HepG2 (cell line): ENCODE data around the gene CPLX3. TPM values are rescaled to one million over a fixed set of nuclear protein-coding genes. Genes with fewer than 3 reads are reported as not detected.

Experiments
- ATAC-seq: fragments of 200-7000 bp; cut with Tn5 transposase; 3 replicates; pipeline ENCODE4 v1.9.1; 2020; ENCODE audit warnings: mild to moderate bottlenecking, moderate library complexity
- BruUV-seq: library from RNA; stranded (reverse); fragments of 400-500 nt; replicated peaks from 2 replicates; lab custom pipeline; 2021; lab: Mats Ljungman, UMichigan
- CTCF ChIA-PET: fragments of 300-600 bp; formaldehyde crosslinking; extraction: SDS; loops from one replicate; lab custom pipeline; 2021; ENCODE audit warnings: low total read pairs, inconsistent platforms, low intra/inter-chr PET ratio; lab: Yijun Ruan, JAX
- POLR2A ChIA-PET: fragments of 350-600 bp; sonication (Branson Sonifier 250); formaldehyde crosslinking; loops from one replicate; lab custom pipeline; 2020; ENCODE audit warnings: antibody characterized with exemption, inconsistent platforms; lab: Yijun Ruan, JAX
- DNase-seq: peaks from one replicate; pipeline ENCODE4 v3.0.0-alpha.2; 2015; ENCODE audit warnings: low spot score
- FAIRE-seq: peaks from 3 replicates; lab custom pipeline; 2011; peaks lifted over from hg19 to GRCh38; lab: Jason Lieb, UNC
- H2AFZ ChIP-seq: one replicate; pipeline ENCODE4 v1.6.1; 2011; ENCODE audit warnings: low read length, inconsistent platforms
- H3K27ac ChIP-seq: fragments of 300-600 bp; 3 replicates; pipeline ENCODE4 v1.8.0; 2011; ENCODE audit warnings: mixed run types, mild to moderate bottlenecking, mixed read lengths, low read length, inconsistent platforms; ENCODE audit not compliant: insufficient read depth; ENCODE audit errors: extremely low read length
- H3K27me3 ChIP-seq, 2 experiments: fragments of 200-600 bp in 1 of 2; 2 replicates in 1 of 2; 3 replicates in 1 of 2; pipeline versions ENCODE4 v1.6.0 to v1.8.0; 2011; ENCODE audit warnings: low read length in 2 of 2, mild to moderate bottlenecking in 2 of 2, moderate library complexity in 2 of 2, inconsistent platforms in 1 of 2; ENCODE audit not compliant: insufficient read depth in 2 of 2, control insufficient read depth in 1 of 2
- H3K36me3 ChIP-seq, 2 experiments: fragments of 200-600 bp in 1 of 2; replicated peaks in 1 of 2; 2 replicates in 1 of 2; 3 replicates in 1 of 2; pipeline versions ENCODE4 v1.5.1 to v1.8.0; 2011; ENCODE audit warnings: low read length in 2 of 2, inconsistent platforms in 1 of 2; ENCODE audit not compliant: insufficient read depth in 2 of 2, control insufficient read depth in 1 of 2
- H3K4me1 ChIP-seq: 2 replicates; pipeline ENCODE4 v1.5.1; 2012; ENCODE audit warnings: low read length, inconsistent platforms; ENCODE audit not compliant: insufficient read depth
- H3K4me2 ChIP-seq: 2 replicates; pipeline ENCODE4 v1.6.0; 2011; ENCODE audit warnings: low read depth, low read length, inconsistent platforms
- H3K4me3 ChIP-seq, 3 experiments: fragments of 200-600 bp in 1 of 3; sonication (generic), shearing (Covaris generic) in 1 of 3; replicated peaks in 1 of 3; 2 replicates each; pipeline ENCODE4 v1.5.1; 2011 to 2016; ENCODE audit warnings: low read length in 3 of 3, inconsistent platforms in 2 of 3, low read depth in 2 of 3, mild to moderate bottlenecking in 2 of 3, control low read depth in 1 of 3, mixed read lengths in 1 of 3; ENCODE audit not compliant: insufficient read depth in 1 of 3
- H3K79me2 ChIP-seq: one replicate; pipeline ENCODE4 v1.6.1; 2011; ENCODE audit warnings: low read length, inconsistent platforms; ENCODE audit not compliant: insufficient read depth
- H3K9ac ChIP-seq: 2 replicates; pipeline ENCODE4 v1.6.0; 2011; ENCODE audit warnings: mild to moderate bottlenecking, low read depth, low read length, inconsistent platforms; ENCODE audit not compliant: insufficient read depth
- H3K9me3 ChIP-seq: 2 replicates; pipeline ENCODE4 v1.5.1; 2012; ENCODE audit warnings: mild to moderate bottlenecking, low read length
- H4K20me1 ChIP-seq: 2 replicates; pipeline ENCODE4 v1.6.0; 2011; ENCODE audit warnings: inconsistent platforms, mild to moderate bottlenecking, low read length, moderate library complexity; ENCODE audit not compliant: insufficient read depth
- CTCF ChIP-seq: sonication (generic); formaldehyde crosslinking; IDR thresholded peaks from 2 replicates; pipeline ENCODE4 v1.5.0; 2020; ENCODE audit warnings: mild to moderate bottlenecking, missing genetic modification reagents, moderate library complexity
- KLF11 ChIP-seq: IDR thresholded peaks from 2 replicates; pipeline ENCODE4 v1.6.1; 2016; ENCODE audit warnings: missing compliant biosample characterization
- MAFF ChIP-seq: IDR thresholded peaks from 2 replicates; pipeline ENCODE4 v1.6.1; 2011; ENCODE audit warnings: low read depth, low read length, improper control_type of control experiment
- MLXIP ChIP-seq: sonication (generic); formaldehyde crosslinking; IDR thresholded peaks from 2 replicates; pipeline ENCODE4 v1.9.0; 2021; ENCODE audit warnings: missing genetic modification reagents, borderline replicate concordance
- NFKB2 ChIP-seq: sonication (generic); formaldehyde crosslinking; IDR thresholded peaks from 2 replicates; pipeline ENCODE4 v1.4.0; 2020; ENCODE audit warnings: missing genetic modification reagents, borderline replicate concordance
- SRSF1 ChIP-seq: fragments of 200-400 bp; formaldehyde crosslinking; optimal IDR thresholded peaks from 2 replicates; pipeline ENCODE3; 2017; ENCODE audit warnings: mild to moderate bottlenecking, low read depth, low read length, moderate library complexity
- THRA ChIP-seq: sonication (generic); formaldehyde crosslinking; IDR thresholded peaks from 2 replicates; pipeline ENCODE4 v1.4.0; 2020; ENCODE audit warnings: missing genetic modification reagents, borderline replicate concordance
- XRCC5 ChIP-seq: fragments of 200-400 bp; formaldehyde crosslinking; optimal IDR thresholded peaks from 2 replicates; pipeline ENCODE3; 2017; ENCODE audit warnings: mild to moderate bottlenecking, low read length
- ZBTB33 ChIP-seq: sonication (generic); formaldehyde crosslinking; IDR thresholded peaks from 2 replicates; pipeline ENCODE4 v1.4.0; 2020; ENCODE audit warnings: missing genetic modification reagents
- ZNF451 ChIP-seq: sonication (generic); formaldehyde crosslinking; IDR thresholded peaks from 2 replicates; pipeline ENCODE4 v1.5.0; 2020; ENCODE audit warnings: mild to moderate bottlenecking, missing genetic modification reagents
- ZNF512 ChIP-seq: sonication (generic); formaldehyde crosslinking; IDR thresholded peaks from 2 replicates; pipeline ENCODE4 v1.4.0; 2020; ENCODE audit warnings: mild to moderate bottlenecking, missing genetic modification reagents
- ZNF558 ChIP-seq: sonication (generic); formaldehyde crosslinking; IDR thresholded peaks from 2 replicates; pipeline ENCODE4 v1.9.0; 2022; ENCODE audit warnings: mild to moderate bottlenecking, missing genetic modification reagents, borderline replicate concordance
- ZNF7 ChIP-seq: IDR thresholded peaks from 2 replicates; pipeline ENCODE4 v1.6.1; 2016; ENCODE audit warnings: missing biosample characterization, missing genetic modification reagents
- WGBS: methylation state at CpG from one replicate; pipeline ENCODE4 v1.1.6; 2017; ENCODE audit warnings: low lambda C conversion rate; 5-methylcytosine and 5-hydroxymethylcytosine counted together
- in situ Hi-C: cut with HindIII; loops from 2 replicates; pipeline ENCODE4 v1.10.0; 2017; ENCODE audit warnings: low pct_unique_long_range_greater_than_20kb; ENCODE audit not compliant: extremely low pct_ligation_motif_present
- intact Hi-C: fragments of 100-400 bp; cut with micrococcal nuclease; formaldehyde crosslinking; loops from one replicate; pipeline ENCODE4 v1.10.0; 2022; ENCODE audit not compliant: unreplicated experiment
- polyA plus RNA-seq, 8 experiments: library from polyadenylated mRNA; depleted of rRNA in 3 of 8; stranded (reverse) in 7 of 8; unstranded in 1 of 8; fragments of >200 nt; fragmentation: Illumina TruSeq in 4 of 8; extraction: Trizol in 4 of 8; gene quantifications; 2 replicates each; pipeline versions ENCODE4 v1.2.1 to v1.2.3, GENCODE V29; 2011 to 2016; ENCODE audit warnings: low read depth in 4 of 8, missing spikeins in 1 of 8, mixed read lengths in 1 of 8; ENCODE audit not compliant: insufficient read depth in 1 of 8
- total RNA-seq, 5 experiments: library from RNA; depleted of rRNA; stranded (reverse); fragments of >200 nt; fragmentation: Illumina TruSeq; extraction: Trizol; gene quantifications; 2 replicates each; pipeline ENCODE4 v1.2.3, GENCODE V29; 2016; ENCODE audit warnings: low read depth in 1 of 5

The CPLX3 gene
- total and polyA plus RNA-seq, 2 of the 13 experiments (the other 11 are each of a cell fraction or from before 2014, with no cell fraction given), result not detected

GRCh38 chr15:74787251-74788041 is 39.0 kb upstream of the CPLX3 start:
- in situ Hi-C loops (loop anchor here (10.0 kb wide), 1 partner anchor 243 kb away; the partner anchor contains the start of gene ARID3B), intact Hi-C loops (loop anchor here (1.0 kb wide), 1 partner anchor 16 kb away; no protein-coding TSS in a partner anchor)
- Histone ChIP-seq H3K4me2 (no peak overlapping the region), H2AFZ (no peak overlapping the region), H3K27ac (no peak overlapping the region), H3K36me3 (peaks cover 7 to 28% of the 10 kb centered on the region in 2 experiments; a peak in 4 of 5 replicates), H4K20me1 (peaks cover 30% of the 10 kb centered on the region), H3K4me3 (no peak overlapping the region), H3K79me2 (peaks cover 67% of the 10 kb centered on the region), H3K27me3 (no peaks in the 10 kb centered on the region), H3K9ac (no peak overlapping the region), H3K9me3 (no peaks in the 10 kb centered on the region), H3K4me1 (peaks cover 52% of the 10 kb centered on the region)
- ATAC-seq (peak; percentile 64), DNase-seq (no peak), FAIRE-seq (no peak)
- BruUV-seq, result no TSS peak
- ChIA-PET POLR2A (interaction anchor here (1.1 to 1.4 kb wide), 2 partner anchors 10 to 13 kb away, joined by 3 to 7 read pairs; no protein-coding TSS in a partner anchor), CTCF (interaction anchor here (1.3 to 1.6 kb wide), 2 partner anchors 14 to 16 kb away, joined by 3 to 5 read pairs; no protein-coding TSS in a partner anchor)
- 74% methylated on average over 11 of the region's 13 CpGs for WGBS
- TF ChIP-seq SRSF1 (peak; percentile 21), THRA (CRISPR knock-in tag) (no peak), CTCF (peak; percentile 41), ZNF512 (CRISPR knock-in tag) (no peak), XRCC5 (peak; percentile 71), KLF11 (CRISPR knock-in tag) (no peak), ZNF558 (no peak), MAFF (no peak), MLXIP (CRISPR knock-in tag) (no peak), NFKB2 (CRISPR knock-in tag) (no peak), ZNF451 (no peak), ZNF7 (CRISPR knock-in tag) (peak; percentile 92), ZBTB33 (CRISPR knock-in tag) (peak; percentile 78)
